ENCODE results near the gene ZNF236. TPM values are rescaled to one million over a fixed set of nuclear protein-coding genes. Genes with fewer than 3 reads are reported as not detected.

ZNF236 gene
- total and polyA plus RNA-seq, 2 donors (not counting 3 experiments of a cell fraction or from before 2014, with no cell fraction given), result 4.5 to 14.7 TPM

DNA sequence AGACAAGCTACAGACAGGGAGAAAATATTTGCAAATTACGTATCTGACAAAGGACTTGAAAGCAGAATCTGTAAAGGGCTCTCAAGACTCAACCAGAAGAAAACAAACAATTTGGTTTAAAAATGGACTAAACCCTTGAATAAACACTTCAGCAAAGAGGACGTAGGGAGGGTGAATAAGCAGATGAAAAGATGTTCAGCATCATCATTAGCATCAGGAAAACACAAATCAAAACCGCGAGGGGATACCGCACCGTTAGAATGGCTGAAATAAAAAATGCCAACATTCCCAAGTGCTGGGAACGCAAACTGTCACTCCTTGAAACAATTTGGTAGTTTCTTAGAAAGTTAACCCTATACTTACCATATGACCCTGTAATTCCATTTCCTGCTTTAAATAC lies 173.5 kb downstream of the ZNF236 start:
- no peaks in the 10 kb centered on the region for H4K20me1 ChIP-seq (replicated peaks; ENCODE audit: control insufficient read depth, extremely low read depth, insufficient read depth, low read length)
- intact Hi-C loops (cut with micrococcal nuclease), result no loop called here
- no peak overlapping the region for H3K4me2 ChIP-seq (ENCODE audit: insufficient read depth, low read length)
- H3K27ac ChIP-seq (ENCODE audit: insufficient read depth, low read depth, low read length), result no peak overlapping the region
- TF ChIP-seq, protein P1, sequence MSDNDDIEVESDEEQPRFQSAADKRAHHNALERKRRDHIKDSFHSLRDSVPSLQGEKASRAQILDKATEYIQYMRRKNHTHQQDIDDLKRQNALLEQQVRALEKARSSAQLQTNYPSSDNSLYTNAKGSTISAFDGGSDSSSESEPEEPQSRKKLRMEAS (IDR thresholded peaks at IDR 0.05; ENCODE audit: insufficient read depth, insufficient read length), result no peak
- TF ChIP-seq POLR2AphosphoS5 (IDR thresholded peaks at IDR 0.05; ENCODE audit: insufficient read depth, low read depth, low read length) (no peak), POLR2A (IDR thresholded peaks at IDR 0.05; ENCODE audit: low read depth, low read length) (no peak), MYC (IDR thresholded peaks at IDR 0.05; ENCODE audit: low read depth, low read length) (no peak), JUN (IDR thresholded peaks at IDR 0.05; ENCODE audit: borderline replicate concordance, insufficient read depth, insufficient read length, low read depth) (no peak), FOS (IDR thresholded peaks at IDR 0.05; ENCODE audit: borderline replicate concordance, insufficient read depth, low read length) (no peak), GATA2 (IDR thresholded peaks at IDR 0.05; ENCODE audit: insufficient read depth, insufficient read length, low read depth, low read length) (no peak)
- BruUV-seq (replicated peaks), result no TSS peak
- FAIRE-seq (no peak), DNase-seq (ENCODE audit: low read depth, low spot score) (no peak)
- no peak overlapping the region for H2AFZ ChIP-seq (ENCODE audit: low read depth, low read length)
- H3K27me3 ChIP-seq (ENCODE audit: control insufficient read depth in 2 of 2, insufficient read depth in 2 of 2, low read length in 2 of 2), result peaks cover 4 to 15% of the 10 kb centered on the region in 2 experiments
- H3K9me1 ChIP-seq (replicated peaks; ENCODE audit: control insufficient read depth, extremely low read depth, insufficient read depth, low read length), result no peaks in the 10 kb centered on the region
- no peaks in the 10 kb centered on the region for H3K36me3 ChIP-seq (ENCODE audit: control insufficient read depth in 2 of 2, extremely low read depth in 1 of 2, insufficient read depth in 2 of 2, low read length in 2 of 2)
- H3K4me3 ChIP-seq (replicated peaks in 1 of 3; ENCODE audit: insufficient read depth in 1 of 3, low read depth in 1 of 3, low read length in 3 of 3), result no peak overlapping the region
- POLR2A ChIA-PET, result no interaction called here
- CTCF ChIA-PET, result interaction anchor here (1.6 to 2.4 kb wide), 5 partner anchors 12 to 215 kb away, joined by 4 to 30 read pairs (median 6); no protein-coding TSS in a partner anchor
- no peaks in the 10 kb centered on the region for H3K79me2 ChIP-seq (ENCODE audit: control insufficient read depth, insufficient read depth, low read length)
- no peaks in the 10 kb centered on the region for H3K9me3 ChIP-seq (replicated peaks; ENCODE audit: control insufficient read depth, insufficient read depth, low read length)
- H3K4me1 ChIP-seq (ENCODE audit: control insufficient read depth, extremely low read depth, insufficient read depth, low read length), result no peaks in the 10 kb centered on the region
- dilution Hi-C loops (cut with MboI; ENCODE audit: extremely low pct_ligation_motif_present, low sequenced_read_pairs), result no loop called here
- no peak overlapping the region for H3K9ac ChIP-seq (replicated peaks; ENCODE audit: extremely low read depth, insufficient read depth, low read length)

DNA sequence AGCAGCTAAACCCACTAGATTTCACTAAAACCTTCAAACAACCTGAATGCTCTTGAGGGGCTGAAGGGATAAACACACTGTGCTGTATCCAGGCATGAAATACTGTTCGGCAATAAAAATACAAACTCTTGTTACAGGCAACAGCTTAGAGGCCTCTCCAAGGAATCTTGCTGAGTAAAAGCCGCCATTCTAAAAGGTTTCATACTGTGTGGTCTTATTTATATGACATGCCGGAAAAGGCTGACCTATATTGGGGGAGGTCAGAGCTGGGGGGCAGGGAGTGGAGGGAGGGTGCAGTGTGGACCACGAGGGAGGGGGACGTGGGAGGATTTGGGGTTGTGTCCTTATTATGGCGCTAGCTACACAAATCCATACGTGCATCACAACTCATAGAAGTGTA lies 174.1 kb downstream of the ZNF236 start:
- FAIRE-seq (no peak), DNase-seq (ENCODE audit: low read depth, low spot score) (no peak)
- no peak overlapping the region for H3K9ac ChIP-seq (replicated peaks; ENCODE audit: extremely low read depth, insufficient read depth, low read length)
- H3K9me1 ChIP-seq (replicated peaks; ENCODE audit: control insufficient read depth, extremely low read depth, insufficient read depth, low read length), result no peaks in the 10 kb centered on the region
- H3K36me3 ChIP-seq (ENCODE audit: control insufficient read depth in 2 of 2, extremely low read depth in 1 of 2, insufficient read depth in 2 of 2, low read length in 2 of 2), result no peaks in the 10 kb centered on the region
- H3K4me1 ChIP-seq (ENCODE audit: control insufficient read depth, extremely low read depth, insufficient read depth, low read length), result no peaks in the 10 kb centered on the region
- ChIA-PET POLR2A (no interaction called here), CTCF (interaction anchor here (0.8 to 2.4 kb wide), 7 partner anchors 12 to 217 kb away, joined by 3 to 30 read pairs (median 6); no protein-coding TSS in a partner anchor)
- dilution Hi-C loops (cut with MboI; ENCODE audit: extremely low pct_ligation_motif_present, low sequenced_read_pairs) (no loop called here), intact Hi-C loops (cut with micrococcal nuclease) (no loop called here)
- TF ChIP-seq JUN (IDR thresholded peaks at IDR 0.05; ENCODE audit: borderline replicate concordance, insufficient read depth, insufficient read length, low read depth), result no peak
- H3K27me3 ChIP-seq (ENCODE audit: control insufficient read depth in 2 of 2, insufficient read depth in 2 of 2, low read length in 2 of 2), result peaks cover 4 to 15% of the 10 kb centered on the region in 2 experiments
- no TSS peak for BruUV-seq (replicated peaks)
- no peak overlapping the region for H2AFZ ChIP-seq (ENCODE audit: low read depth, low read length)
- H3K79me2 ChIP-seq (ENCODE audit: control insufficient read depth, insufficient read depth, low read length), result no peaks in the 10 kb centered on the region
- no peaks in the 10 kb centered on the region for H4K20me1 ChIP-seq (replicated peaks; ENCODE audit: control insufficient read depth, extremely low read depth, insufficient read depth, low read length)
- H3K4me2 ChIP-seq (ENCODE audit: insufficient read depth, low read length), result no peak overlapping the region
- H3K4me3 ChIP-seq (replicated peaks in 1 of 3; ENCODE audit: insufficient read depth in 1 of 3, low read depth in 1 of 3, low read length in 3 of 3), result no peak overlapping the region
- H3K9me3 ChIP-seq (replicated peaks; ENCODE audit: control insufficient read depth, insufficient read depth, low read length), result no peaks in the 10 kb centered on the region
- H3K27ac ChIP-seq (ENCODE audit: insufficient read depth, low read depth, low read length), result no peak overlapping the region

Measured in endothelial cell of umbilical vein (primary cell).